ENCODE data around the gene KNDC1.
"Not testable (repeated sequence)": the region's sequence is repeated elsewhere in the genome, so short reads cannot be mapped to it uniquely, and the experiment has no call there.

KNDC1 gene

DNA sequence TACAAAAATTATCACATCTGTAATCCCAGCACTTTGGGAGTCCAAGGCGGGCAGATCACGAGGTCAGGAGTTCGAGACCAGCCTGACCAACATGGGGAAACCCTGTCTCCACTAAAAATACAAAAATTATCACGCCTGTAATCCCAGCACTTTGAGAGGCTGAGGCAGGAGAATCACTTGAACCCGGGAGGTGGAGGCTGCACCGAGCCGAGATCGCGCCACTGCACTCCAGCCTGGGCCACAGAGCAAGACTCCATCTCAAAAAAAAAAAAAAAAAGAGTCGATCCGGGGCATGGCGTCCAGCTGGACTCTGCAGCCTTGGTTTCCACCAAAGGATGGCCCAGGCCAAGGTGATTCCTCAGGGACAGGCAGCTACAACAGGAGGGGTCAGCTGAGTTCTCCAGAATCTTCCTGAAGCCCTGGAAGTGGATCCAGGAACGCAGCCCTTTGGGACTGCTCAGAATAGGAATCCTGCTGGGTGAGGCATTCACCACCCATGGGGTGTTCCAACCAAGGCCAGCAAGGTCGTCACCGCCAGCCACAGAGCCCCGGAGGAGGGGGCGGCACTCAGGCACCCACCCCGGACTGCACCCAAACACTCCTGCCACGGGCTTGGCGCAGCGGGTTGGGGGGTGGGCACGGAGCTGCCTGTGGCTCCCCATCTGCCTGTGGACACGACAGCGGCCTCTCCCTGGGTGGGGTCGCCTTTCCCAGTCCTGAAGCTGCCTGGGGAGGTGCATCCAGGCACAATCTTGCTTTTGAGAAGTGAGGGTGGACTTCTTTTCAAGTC is 58.0 kb downstream of the KNDC1 start:
- in situ Hi-C loops (cut with HindIII; ENCODE audit: low sequenced_read_pairs) = no loop called here

- in situ Hi-C loops (cut with HindIII; ENCODE audit: low sequenced_read_pairs) = no loop called here
These were observed 58.9 kb downstream of the KNDC1 start for GRCh38 chr10:133218891-133219290.

GRCh38 chr10:133219782-133220181 is 59.8 kb downstream of the KNDC1 start:
- in situ Hi-C loops (cut with HindIII; ENCODE audit: low sequenced_read_pairs) = no loop called here

DNA sequence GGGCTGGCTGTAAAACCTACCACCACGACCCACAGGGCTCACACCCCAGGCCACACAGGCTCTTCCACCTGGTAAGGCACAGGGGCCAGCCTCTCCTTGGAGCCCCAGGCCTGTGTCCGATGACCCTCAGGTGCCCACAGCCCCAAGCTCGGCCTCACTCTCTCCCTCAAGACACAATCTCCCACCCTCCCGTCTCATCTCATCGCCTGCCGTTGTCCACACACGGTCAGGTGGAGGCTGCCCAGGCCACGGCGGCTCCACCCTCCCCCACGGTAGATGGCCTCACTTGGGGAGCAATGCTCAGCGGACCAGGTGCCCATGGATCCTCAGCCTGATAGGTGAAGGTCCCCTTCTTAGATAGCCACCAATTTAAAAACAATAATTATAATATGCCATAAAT is 61.3 kb downstream of the KNDC1 start:
- in situ Hi-C loops (cut with HindIII; ENCODE audit: low sequenced_read_pairs) = no loop called here

DNA sequence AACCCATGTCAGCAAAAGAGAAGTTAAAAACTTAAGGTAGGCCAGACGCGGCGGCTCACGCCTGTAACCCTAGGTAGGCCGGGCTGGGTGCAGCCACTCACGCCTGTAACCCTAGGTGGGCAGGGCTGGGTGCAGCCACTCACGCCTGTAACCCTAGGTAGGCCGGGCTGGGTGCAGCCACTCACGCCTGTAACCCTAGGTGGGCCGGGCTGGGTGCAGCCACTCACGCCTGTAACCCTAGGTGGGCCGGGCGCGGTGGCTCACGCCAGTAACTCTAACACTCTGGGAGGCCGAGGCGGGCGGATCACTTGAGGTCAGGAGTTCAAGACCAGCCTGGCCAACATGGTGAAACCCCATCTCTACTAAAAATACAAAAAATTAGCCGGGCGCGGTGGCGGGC is 61.7 kb downstream of the KNDC1 start:
- in situ Hi-C loops (cut with HindIII; ENCODE audit: low sequenced_read_pairs) = not testable (repeated sequence)

GRCh38 chr10:133224076-133224475 is 64.1 kb downstream of the KNDC1 start:
- in situ Hi-C loops (cut with HindIII; ENCODE audit: low sequenced_read_pairs) = no loop called here

- in situ Hi-C loops (cut with HindIII; ENCODE audit: low sequenced_read_pairs) = no loop called here
These were observed 64.8 kb downstream of the KNDC1 start for GRCh38 chr10:133224756-133225372.

DNA sequence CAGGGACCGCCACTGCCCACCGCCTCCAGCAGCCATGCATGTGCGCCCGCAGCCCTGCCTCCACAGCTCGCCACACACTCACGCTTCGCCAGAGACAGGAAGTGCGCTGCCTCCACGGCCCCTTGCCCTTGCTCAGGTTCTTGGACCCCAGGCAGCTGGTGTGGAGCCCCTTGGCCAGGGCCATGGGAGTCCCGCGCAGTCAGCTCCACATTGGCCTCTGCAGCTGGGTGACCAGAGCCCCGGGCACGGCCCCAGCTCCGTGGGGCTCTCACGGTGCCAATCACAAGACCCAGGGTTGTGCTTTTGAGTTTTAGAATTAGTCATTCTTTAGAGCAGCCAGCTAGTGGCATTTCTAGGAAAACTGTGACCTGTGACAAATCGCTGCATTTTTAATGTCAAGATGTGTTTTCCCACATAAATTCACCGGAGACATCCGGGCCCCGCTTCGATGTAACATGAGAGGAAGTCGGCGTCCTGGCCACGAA is 65.7 kb downstream of the KNDC1 start:
- in situ Hi-C loops (cut with HindIII; ENCODE audit: low sequenced_read_pairs) = no loop called here

- in situ Hi-C loops (cut with HindIII; ENCODE audit: low sequenced_read_pairs) = no loop called here
These were observed 66.3 kb downstream of the KNDC1 start for GRCh38 chr10:133226251-133226808.

DNA sequence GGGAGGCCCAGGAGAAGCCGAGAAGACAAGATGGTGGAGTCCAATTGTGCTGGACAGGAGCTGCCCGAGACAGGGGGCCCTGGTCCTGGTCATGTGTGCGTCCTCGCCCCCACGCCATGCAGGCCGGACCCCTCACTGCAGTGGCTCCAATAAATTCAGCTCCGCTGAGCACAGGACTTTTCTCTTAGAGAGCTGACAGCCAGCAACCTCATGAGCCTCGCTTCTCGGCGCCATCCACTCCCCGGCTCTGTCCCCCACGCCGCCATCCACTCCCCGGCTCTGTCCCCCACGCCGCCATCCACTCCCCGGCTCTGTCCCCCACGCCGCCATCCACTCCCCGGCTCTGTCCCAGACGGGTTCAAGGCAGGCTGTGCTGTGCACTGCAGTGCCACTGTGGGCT is 67.2 kb downstream of the KNDC1 start:
- in situ Hi-C loops (cut with HindIII; ENCODE audit: low sequenced_read_pairs) = no loop called here

GRCh38 chr10:133229265-133230043 is 69.4 kb downstream of the KNDC1 start:
- in situ Hi-C loops (cut with HindIII; ENCODE audit: low sequenced_read_pairs) = no loop called here

GRCh38 chr10:133230044-133230361 is 70.0 kb downstream of the KNDC1 start, which contains the start of gene UTF1:
Gene UTF1, plus strand, starts transcription at chr10:133230217. Its CDS starts 72 bp downstream, at chr10:133230289.
- in situ Hi-C loops (cut with HindIII; ENCODE audit: low sequenced_read_pairs) = no loop called here

DNA sequence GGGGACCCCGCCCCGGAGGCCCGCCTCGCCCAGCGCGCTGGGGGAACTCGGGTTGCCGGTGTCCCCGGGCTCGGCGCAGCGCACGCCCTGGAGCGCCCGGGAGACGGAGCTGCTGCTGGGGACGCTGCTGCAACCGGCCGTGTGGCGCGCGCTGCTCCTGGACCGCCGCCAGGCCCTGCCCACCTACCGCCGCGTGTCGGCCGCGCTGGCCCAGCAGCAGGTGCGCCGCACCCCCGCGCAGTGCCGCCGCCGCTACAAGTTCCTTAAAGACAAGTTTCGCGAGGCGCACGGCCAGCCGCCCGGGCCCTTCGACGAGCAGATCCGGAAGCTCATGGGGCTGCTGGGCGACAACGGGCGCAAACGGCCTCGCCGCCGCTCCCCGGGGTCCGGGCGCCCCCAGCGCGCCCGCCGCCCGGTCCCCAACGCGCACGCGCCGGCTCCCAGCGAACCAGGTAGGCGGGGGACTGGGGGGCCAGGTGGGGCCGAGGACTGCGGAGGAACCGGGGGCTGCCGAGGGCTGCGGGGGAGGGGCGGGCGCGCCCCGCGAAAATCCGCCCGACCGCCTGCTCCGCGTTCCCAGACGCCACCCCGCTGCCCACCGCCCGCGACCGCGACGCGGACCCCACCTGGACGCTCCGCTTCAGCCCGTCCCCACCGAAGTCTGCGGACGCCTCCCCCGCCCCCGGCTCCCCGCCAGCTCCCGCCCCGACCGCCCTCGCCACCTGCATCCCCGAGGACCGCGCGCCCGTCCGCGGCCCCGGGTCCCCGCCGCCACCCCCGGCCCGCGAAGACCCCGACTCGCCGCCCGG is 70.6 kb downstream of the KNDC1 start:
- in situ Hi-C loops (cut with HindIII; ENCODE audit: low sequenced_read_pairs) = no loop called here

DNA sequence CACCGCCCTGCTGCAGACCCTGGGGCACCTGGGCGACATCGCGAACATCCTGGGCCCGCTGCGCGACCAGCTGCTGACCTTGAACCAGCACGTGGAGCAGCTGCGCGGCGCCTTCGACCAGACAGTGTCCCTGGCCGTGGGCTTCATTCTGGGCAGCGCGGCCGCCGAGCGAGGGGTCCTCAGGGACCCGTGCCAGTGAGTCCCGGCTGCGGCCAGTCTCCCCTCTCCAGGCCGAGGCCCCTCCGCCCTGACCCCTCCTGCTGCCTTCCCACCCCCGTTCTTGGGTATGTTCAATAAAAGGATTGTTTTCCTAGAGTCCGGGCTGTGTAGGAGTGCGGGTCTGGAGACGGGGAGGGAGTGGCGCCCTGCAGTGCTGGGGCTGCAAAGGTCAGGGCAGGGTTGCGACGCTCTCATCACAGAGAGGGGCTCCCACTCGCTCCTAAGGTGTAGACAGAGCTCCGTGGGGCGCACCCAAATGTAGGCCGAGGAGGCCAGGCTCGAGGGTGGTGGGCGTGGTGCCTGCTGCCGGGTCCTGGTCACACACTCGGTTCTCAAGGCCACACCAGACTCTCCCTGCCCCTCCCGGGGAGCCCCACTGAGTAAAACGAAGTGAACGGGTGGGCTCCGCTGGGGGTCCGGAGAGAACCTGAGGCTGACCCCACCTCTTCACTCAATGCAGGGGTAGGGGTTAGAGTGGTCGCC is 71.4 kb downstream of the KNDC1 start:
- in situ Hi-C loops (cut with HindIII; ENCODE audit: low sequenced_read_pairs) = no loop called here

DNA sequence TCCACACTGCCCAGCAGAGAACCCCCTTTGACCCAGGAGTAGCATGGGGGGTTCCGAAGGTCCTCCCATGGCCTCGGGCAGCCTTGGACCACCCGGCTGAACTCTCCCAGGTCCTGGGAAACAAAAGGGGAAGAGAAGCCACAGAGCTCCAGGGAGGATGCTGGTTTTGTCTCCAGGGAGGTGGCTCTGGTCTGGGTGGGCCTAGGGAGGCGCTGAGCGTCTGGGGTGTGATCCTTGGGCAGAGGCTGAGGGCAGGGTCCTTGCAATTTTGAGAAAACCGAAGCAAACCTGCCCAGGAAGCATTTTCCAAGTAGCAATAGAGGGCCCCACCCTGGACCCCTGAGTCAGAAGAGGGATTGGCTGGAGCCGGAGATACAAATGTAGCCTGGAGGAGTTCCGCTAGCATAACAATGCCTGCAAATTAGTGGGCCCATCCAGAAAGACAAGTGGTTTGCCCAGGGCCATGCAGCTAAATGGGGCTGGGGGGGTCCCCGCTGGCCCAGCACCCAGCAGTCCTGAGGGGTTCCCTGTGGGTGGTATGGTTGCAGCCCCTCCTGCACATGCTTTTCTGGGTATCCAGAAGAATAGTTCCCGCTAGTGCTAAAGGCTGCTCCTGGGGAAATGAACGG is 72.0 kb downstream of the KNDC1 start:
- in situ Hi-C loops (cut with HindIII; ENCODE audit: low sequenced_read_pairs) = no loop called here

- in situ Hi-C loops (cut with HindIII; ENCODE audit: low sequenced_read_pairs) = not testable (repeated sequence)
These were observed 74.8 kb downstream of the KNDC1 start for GRCh38 chr10:133234796-133235195.

GRCh38 chr10:133235265-133235855 is 75.3 kb downstream of the KNDC1 start:
- in situ Hi-C loops (cut with HindIII; ENCODE audit: low sequenced_read_pairs) = no loop called here

GRCh38 chr10:133235932-133236331 is 75.9 kb downstream of the KNDC1 start:
- in situ Hi-C loops (cut with HindIII; ENCODE audit: low sequenced_read_pairs) = no loop called here
